GM12873 (cell line): ENCODE data around the gene CHKA.

Experiments
- TF ChIP-seq, protein P1 (sequence below): IDR thresholded peaks from 2 replicates; pipeline ENCODE4 v1.5.1; 2012; ENCODE audit warnings: low read depth, mild to moderate bottlenecking, moderate library complexity, low read length, control low read depth; ENCODE audit not compliant: insufficient read depth; ENCODE audit errors: missing control alignments

CHKA gene

DNA sequence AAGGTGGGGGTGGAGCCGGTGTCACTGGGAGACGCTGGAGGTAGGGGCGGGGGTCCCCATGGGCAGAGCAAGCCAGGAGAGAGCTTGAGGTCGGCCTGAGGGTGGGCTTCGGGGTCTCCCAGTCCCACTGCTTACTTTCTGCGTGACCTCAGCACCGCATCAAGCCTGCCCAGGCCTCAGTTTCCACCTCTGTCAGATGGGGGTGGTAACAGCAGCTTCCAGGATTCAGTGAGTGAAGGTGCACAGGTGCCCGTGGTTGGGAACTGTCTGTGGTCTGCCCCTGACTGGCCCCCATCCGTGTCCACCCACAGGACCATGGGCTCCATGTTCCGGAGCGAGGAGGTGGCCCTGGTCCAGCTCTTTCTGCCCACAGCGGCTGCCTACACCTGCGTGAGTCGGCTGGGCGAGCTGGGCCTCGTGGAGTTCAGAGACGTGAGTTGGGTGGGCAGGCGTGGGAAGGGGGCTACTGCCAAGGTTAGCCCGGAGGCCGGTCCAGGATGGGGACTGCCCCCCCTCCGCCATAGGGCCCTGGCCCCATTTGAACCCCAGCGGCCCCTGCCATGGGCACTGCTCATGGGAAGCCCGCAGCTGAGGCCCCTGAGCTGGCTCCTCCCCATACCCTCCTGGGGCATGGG is 80.1 kb downstream of the CHKA start:
- TF ChIP-seq, protein P1, sequence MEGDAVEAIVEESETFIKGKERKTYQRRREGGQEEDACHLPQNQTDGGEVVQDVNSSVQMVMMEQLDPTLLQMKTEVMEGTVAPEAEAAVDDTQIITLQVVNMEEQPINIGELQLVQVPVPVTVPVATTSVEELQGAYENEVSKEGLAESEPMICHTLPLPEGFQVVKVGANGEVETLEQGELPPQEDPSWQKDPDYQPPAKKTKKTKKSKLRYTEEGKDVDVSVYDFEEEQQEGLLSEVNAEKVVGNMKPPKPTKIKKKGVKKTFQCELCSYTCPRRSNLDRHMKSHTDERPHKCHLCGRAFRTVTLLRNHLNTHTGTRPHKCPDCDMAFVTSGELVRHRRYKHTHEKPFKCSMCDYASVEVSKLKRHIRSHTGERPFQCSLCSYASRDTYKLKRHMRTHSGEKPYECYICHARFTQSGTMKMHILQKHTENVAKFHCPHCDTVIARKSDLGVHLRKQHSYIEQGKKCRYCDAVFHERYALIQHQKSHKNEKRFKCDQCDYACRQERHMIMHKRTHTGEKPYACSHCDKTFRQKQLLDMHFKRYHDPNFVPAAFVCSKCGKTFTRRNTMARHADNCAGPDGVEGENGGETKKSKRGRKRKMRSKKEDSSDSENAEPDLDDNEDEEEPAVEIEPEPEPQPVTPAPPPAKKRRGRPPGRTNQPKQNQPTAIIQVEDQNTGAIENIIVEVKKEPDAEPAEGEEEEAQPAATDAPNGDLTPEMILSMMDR: no peak

DNA sequence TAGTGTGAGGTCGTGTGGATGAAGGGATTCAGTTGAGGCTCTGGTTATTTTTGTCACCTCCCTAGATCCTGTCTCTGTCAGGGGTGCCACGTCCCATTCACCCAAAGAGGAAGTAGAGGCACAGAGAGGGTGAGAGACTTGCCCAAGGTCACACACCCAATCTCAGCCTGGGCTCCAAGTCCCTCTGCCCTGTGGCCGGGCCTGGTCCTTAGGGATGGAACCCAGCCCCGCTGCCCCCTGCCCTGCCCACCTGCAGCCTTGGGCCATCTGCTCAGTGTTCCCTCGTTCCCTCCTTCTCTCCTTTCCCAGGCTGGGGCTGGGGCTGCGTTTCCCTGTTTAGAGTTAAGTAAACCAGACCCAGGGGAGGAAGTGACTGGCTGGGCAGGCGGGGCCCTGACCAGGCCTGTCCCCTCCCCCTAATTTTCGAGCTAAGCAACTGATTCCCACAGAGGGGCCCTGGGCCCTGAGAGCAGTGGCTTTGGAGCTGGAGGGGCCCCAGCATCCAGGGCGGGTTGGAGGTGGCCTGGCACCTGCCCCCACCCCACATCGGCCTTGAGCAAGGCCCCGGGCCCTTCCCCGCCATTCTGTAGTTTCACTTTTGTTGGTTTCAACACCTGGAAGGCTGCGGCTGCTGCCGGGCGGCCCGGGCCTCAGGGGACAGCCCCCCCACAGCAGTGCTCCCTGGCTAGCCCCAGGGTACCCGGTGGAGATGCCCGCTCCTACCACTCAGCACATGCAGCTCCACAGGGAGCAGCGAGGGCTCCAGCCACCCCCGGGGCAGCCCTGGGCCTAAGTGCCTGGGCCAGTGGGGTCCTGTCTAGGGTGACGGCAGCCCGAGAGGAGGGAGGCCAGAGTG is 80.9 kb downstream of the CHKA start:
- TF ChIP-seq, protein P1: no peak

DNA sequence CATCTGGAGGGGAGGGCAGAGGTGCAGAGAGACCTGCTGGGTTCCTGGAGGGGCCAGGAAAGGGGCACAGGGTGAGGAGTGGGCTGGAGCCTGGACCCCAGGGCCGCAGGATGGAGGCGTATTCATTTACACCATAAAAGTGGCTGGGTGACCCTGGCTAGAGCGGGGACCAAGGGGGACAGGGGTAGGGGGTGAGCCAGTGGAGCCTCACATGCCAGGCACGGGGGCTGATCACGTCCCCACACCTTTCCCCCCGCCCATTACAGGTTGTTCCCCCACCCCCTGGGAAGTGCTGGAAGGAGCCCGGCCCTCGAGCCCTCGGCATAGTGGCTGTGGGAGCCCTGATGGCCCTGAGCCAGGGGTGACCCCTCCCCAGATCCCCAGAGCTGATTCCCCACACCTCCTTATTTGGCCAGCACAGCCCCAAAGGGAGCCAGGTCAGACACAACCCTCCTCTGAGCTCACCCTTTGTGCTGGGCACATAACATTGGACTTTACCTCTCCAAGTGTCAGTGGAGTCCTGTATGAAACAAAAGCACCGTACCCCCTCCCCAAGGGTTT is 81.6 kb downstream of the CHKA start:
- TF ChIP-seq, protein P1: no peak

DNA sequence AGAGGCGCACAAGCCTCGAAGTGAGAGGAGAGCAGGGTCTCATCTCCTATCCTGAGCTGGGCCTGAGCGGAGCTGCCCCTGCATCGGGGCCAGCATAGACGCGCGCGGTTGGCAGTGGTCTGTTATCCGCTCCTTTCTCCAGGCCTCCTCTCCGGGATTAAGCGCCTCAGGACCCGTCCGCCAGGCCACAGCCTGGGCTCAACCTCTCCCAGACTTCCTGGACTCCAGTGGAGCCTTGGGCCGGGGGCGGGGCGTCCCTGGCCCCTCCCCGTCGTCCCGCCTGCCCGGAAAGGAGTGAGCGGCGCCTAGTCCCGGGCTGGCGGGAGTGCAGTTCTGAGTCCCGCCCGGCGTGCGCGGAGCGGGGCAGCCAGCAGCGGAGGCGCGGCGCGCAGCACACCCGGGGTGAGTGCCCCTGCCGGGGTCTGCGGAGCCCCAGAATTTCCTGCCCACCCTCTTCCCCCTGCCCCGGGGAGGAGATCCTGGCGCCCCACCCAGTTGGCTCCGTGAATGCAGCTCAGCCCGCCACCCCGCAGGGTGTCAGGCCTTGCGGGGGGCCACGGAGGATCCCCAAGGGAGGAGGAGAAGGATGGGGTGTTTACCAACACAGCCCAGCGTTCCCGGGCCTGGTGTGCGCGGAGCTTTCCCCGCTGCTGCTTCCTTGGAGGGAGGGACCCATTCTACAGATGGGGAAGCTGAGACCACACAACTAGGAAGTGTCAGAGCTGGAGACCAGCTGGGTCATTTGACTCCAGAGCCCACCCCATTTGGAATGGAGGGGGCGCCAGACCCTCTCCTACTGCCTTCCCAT is 82.3 kb downstream of the CHKA start, which contains the start of gene TCIRG1:
Gene TCIRG1 (plus strand): TSS at position 308 of the 808 bp plus-strand sequence. CDS start 2,247 bp downstream, outside the sequence.
- TF ChIP-seq, protein P1: no peak

DNA sequence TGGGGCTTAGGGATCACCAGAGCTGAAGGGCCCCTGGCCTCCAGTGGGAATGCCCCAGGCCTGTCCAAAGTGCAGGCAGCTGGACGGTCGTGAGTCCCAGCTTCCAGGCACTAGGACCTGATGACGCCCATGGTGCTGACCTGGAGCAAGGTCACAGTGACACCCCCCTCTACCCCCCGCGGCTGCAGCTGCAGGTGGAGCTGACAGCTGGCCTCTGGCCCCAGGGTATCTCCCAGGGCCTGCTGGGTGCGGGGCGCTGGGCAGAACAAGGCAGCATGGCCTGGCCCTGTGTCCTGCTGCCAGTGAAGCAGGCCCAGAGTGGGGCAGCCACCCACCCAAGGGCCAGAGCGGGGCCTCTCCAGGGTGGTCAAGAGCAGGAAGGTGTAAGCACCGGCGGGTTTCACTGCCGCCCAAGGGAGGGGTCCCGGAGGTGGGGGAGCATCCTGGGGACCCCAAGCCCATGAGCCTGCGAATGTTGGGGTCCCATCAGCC is 82.9 kb downstream of the CHKA start:
- TF ChIP-seq, protein P1: no peak

DNA sequence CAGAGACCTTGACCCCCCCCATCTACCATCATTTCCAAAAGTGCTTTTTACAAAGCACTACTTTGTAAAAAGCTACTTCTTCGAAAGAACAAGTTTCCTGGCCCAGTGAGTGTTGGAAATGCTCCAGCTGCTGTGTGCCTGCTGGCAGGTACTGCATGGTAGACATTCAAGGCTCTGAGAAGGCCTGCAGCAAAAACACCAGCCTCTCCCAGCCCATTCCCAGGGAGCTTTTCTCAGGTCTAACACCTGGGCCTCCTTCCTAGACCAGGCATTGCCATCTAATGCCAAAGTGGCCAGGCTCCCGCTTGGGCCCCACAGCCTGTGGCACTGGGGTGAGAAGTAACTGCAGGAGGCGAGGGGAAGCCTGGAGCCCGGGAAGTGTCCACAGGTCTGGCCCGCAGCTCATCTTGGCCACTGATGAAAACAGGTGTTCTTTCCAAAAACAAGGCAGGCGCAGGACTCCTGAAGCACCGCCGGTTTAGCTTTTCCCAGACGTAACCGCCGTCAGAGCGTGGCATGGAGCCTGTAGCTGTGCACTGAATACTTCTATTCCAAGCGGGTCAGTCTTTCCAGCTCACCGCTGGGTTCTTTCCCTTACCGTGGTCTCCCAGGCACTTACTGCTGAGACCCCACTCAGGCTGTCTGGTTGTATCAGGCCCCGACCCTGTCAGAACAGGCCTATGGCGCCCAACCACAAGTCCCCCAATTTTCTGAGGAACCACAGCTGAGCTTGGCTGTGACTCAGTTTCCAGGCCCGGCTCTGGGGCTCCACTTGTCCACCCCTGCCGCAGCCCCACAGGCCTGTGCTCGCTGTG is 83.6 kb downstream of the CHKA start:
- TF ChIP-seq, protein P1: no peak
